Kidney epithelial cell (primary cell): Measurements from ENCODE around the gene ABCA7. TPM values are rescaled to one million over a fixed set of nuclear protein-coding genes. Genes with fewer than 3 reads are reported as not detected.
A peak's percentile ranks its signal among the peaks of the same experiment; 100 is the strongest.

Experiments
- DNase-seq: peaks from one replicate; pipeline ENCODE4 v3.0.0-alpha.2; 2010; ENCODE audit warnings: low read depth
- H3K27me3 ChIP-seq: 2 replicates; pipeline ENCODE4 v1.6.0; 2011; ENCODE audit warnings: low read length; ENCODE audit not compliant: control insufficient read depth, insufficient read depth
- H3K36me3 ChIP-seq: 2 replicates; pipeline ENCODE4 v1.5.1; 2011; ENCODE audit warnings: low read length; ENCODE audit not compliant: control insufficient read depth, insufficient read depth
- H3K4me3 ChIP-seq: 2 replicates; pipeline ENCODE4 v1.5.1; 2011; ENCODE audit warnings: low read depth, mild to moderate bottlenecking, control low read depth, low read length
- CTCF ChIP-seq: IDR thresholded peaks from 2 replicates; pipeline ENCODE4 v1.5.1; 2011; ENCODE audit warnings: mild to moderate bottlenecking, moderate library complexity, low read length, control low read depth, inconsistent platforms; ENCODE audit not compliant: insufficient read depth, poor library complexity, severe bottlenecking
- total RNA-seq: library from RNA; depleted of rRNA; stranded (reverse); fragments of >200 nt; gene quantifications from 2 replicates; pipeline ENCODE4 v1.2.3, GENCODE V29; 2015

ABCA7 gene
- total RNA-seq, 1 donor from 2014 or later = 16.4 TPM

DNA sequence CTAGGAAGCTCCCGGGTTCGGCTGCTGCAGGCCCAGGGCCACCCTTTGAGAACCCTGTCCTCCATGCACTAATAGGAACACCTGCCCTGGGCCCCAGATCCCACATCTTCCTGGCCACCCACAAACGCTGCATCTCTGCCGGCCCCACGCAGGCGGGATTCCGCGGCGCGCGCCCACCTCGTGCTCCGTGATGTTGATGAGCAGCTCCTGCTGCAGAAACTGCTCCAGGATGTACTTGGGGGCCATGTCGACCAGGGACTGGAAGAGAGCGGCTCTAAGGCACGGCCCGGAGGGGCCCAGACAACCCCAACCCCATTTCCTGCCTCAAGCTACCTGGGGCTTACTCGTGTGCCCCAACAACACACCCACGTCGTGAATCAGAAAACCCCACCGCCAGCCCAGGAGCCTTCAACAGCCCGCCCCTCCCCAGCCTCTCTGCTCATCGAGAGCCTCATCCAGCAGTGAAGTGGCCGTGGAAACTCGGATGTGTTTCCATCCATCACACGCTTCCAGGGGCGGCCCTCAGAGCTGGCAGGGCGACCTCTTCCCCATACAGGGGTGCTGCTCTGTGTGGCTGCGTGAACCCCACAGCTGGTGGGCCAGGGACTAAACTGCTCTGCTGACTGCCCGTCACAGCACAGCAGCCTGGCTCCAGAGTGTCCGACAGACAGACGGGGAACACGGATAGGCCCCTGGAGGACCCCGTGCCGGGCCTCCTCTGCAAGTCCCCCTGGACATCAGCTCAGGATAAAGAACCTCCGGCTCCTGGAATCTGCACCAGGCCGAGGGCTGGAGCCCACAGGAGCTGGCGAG, 51.0 kb downstream of the ABCA7 start:
- no peak for TF ChIP-seq CTCF
- no peaks in the 10 kb centered on the region for H3K27me3 ChIP-seq
- DNase-seq = no peak
- H3K36me3 ChIP-seq = peaks cover 4% of the 10 kb centered on the region
- no peak overlapping the region for H3K4me3 ChIP-seq

DNA sequence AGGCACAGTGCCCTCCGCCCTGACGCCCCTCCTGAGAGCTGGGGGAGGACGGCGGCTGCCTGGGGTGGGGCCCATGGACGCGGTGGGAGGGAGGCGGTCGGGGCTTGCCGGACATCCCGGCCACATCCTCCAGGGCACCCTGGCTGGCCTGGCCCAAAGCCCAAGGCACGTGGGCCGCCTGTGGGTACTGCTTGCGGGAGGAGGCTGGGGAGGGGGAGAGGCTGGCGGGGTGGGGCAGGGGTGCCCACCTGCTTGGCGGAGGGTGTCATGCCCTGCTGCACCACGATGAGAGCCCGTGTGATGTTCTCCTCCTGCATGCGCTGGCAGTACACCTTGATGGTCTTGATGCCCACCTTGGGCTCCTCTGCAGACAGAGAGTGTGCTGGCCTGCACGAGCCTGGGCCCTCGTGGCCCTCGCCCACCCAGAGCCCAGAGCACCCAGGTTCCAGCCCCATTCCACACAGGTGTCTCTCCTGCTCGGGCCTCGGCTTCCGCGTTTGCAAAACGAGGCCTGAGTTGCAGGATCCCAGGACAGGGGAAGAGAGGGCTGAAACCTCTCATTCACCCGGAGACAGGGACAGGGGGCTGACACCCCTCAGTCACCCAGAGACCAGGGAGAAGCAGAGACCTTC, 51.8 kb downstream of the ABCA7 start:
- DNase-seq = no peak
- peaks cover 4% of the 10 kb centered on the region for H3K36me3 ChIP-seq
- no peak overlapping the region for H3K4me3 ChIP-seq
- no peak for TF ChIP-seq CTCF
- H3K27me3 ChIP-seq = no peaks in the 10 kb centered on the region

GRCh38 chr19:1093330-1093729, 53.4 kb downstream of the ABCA7 start:
- no peak for DNase-seq
- no peak for TF ChIP-seq CTCF
- H3K36me3 ChIP-seq = peaks cover 2% of the 10 kb centered on the region
- H3K27me3 ChIP-seq = no peaks in the 10 kb centered on the region
- H3K4me3 ChIP-seq = no peak overlapping the region

DNA sequence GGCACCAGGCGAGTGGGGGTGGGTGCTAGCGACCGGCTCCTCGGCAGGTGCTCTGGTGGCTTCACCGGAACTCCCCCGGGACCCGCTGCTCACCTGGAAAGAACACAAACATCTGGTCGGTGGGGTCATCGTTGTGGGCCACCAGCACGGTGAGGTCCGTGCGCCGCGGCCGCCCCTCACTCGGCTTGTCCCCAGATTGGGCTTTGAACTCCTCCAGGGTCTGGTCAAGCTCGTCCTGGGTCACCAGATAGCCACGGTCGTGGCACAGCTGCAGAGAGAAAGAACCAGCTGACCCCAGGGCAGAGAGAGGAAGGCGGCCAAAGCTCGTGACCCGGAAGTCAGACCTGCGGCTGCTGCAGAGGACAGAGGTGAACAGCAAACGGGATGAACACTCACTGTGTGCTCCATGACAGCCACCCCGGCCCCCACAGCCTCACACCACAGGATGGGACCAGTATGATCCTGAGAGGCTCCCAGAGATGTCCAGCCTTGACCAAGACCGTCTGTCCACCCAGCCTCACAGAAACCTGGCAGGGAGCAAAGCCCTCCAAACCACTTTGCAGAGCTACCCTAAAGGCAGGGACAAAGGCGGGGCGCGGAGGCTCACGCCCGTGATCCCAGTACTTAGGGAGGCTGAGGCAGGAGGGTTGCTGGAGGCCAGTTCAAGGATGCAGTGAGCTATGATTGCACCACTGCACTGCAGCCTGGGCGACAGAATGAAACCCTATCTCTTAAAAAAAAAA, 54.1 kb downstream of the ABCA7 start:
- Histone ChIP-seq H3K27me3 (no peaks in the 10 kb centered on the region), H3K4me3 (peak overlapping the region; percentile 95), H3K36me3 (peaks cover 2% of the 10 kb centered on the region)
- DNase-seq = no peak
- no peak for TF ChIP-seq CTCF

GRCh38 chr19:1094655-1094977, 54.7 kb downstream of the ABCA7 start:
- no peak for TF ChIP-seq CTCF
- H3K4me3 ChIP-seq = peak overlapping the region; percentile 95
- no peak for DNase-seq
- H3K36me3 ChIP-seq = peaks cover 2% of the 10 kb centered on the region
- H3K27me3 ChIP-seq = no peaks in the 10 kb centered on the region
